C4-2B (cell line): Measurements from ENCODE around the gene SLC9A9.

Experiments used
- H3K27ac ChIP-seq: fragments of 450-650 bp; 2 replicates; pipeline ENCODE4 v1.5.1; 2017
- ZFX ChIP-seq: fragments of 450-650 bp; IDR thresholded peaks from 2 replicates; pipeline ENCODE4 v1.6.1; 2017
- TF ChIP-seq, protein P1 (sequence below): fragments of 450-650 bp; conservative IDR thresholded peaks from 2 replicates; pipeline ENCODE4 v1.5.1; 2017; ENCODE audit warnings: mild to moderate bottlenecking

The SLC9A9 gene

DNA sequence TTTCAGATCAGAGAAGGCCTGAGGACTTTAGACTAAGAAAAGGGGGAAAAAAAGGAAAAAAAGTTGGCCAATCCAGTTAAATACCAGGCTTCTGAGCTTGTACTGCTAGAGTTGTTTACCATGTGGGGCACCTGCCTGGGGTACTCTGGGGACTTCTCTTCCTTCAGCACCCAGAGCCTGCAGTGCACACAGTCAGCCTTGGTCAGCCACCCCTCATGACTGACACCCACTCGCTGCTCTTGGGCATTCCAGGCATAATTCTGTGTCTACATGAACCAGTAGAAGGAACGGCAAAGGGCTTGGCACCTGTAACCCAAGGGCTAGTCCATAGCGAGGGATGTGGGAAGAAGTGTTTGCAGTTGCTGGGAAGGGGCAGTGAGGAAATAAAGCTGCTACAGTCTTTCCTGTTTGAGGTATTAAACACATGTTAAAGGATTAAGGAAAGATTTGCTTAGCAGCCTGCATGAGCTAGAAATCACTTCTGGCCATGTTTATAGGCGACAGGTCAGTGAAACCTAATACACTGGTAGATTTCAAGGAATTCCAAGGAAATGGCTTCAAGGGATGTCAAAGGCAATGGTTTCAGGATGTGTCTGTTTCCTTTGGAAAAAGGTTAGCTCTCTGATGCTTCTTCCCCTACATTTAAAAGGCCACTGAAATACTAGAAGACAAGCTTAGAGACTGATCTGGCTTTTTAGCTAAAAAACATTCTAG, 496.2 kb downstream of the SLC9A9 start:
- H3K27ac ChIP-seq, result no peak overlapping the region
- TF ChIP-seq, protein P1, sequence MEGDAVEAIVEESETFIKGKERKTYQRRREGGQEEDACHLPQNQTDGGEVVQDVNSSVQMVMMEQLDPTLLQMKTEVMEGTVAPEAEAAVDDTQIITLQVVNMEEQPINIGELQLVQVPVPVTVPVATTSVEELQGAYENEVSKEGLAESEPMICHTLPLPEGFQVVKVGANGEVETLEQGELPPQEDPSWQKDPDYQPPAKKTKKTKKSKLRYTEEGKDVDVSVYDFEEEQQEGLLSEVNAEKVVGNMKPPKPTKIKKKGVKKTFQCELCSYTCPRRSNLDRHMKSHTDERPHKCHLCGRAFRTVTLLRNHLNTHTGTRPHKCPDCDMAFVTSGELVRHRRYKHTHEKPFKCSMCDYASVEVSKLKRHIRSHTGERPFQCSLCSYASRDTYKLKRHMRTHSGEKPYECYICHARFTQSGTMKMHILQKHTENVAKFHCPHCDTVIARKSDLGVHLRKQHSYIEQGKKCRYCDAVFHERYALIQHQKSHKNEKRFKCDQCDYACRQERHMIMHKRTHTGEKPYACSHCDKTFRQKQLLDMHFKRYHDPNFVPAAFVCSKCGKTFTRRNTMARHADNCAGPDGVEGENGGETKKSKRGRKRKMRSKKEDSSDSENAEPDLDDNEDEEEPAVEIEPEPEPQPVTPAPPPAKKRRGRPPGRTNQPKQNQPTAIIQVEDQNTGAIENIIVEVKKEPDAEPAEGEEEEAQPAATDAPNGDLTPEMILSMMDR, result no peak
- no peak for TF ChIP-seq ZFX

GRCh38 chr3:143351354-143351753, 496.9 kb downstream of the SLC9A9 start:
- no peak overlapping the region for H3K27ac ChIP-seq
- TF ChIP-seq, protein P1, result no peak

DNA sequence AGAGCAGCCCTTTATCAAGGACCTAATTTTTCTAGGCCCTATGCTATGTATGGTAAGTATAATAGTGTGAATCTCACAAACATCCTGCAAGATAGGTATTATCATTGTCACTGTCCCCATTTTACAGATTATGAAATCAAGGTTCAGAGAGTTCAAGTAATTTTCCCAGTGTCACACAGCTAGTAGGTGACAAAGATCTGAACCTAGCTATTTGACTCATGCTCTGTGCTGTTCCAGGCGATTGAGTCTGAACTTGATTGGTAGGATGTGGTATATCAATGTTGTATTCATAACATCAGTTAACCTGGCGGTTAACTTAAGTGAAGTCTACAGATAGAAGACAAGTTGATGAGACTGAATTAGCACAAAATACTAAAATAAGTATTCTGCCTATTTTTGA, 498.8 kb downstream of the SLC9A9 start:
- H3K27ac ChIP-seq, result no peak overlapping the region
- TF ChIP-seq, protein P1, result no peak
- TF ChIP-seq ZFX, result no peak

DNA sequence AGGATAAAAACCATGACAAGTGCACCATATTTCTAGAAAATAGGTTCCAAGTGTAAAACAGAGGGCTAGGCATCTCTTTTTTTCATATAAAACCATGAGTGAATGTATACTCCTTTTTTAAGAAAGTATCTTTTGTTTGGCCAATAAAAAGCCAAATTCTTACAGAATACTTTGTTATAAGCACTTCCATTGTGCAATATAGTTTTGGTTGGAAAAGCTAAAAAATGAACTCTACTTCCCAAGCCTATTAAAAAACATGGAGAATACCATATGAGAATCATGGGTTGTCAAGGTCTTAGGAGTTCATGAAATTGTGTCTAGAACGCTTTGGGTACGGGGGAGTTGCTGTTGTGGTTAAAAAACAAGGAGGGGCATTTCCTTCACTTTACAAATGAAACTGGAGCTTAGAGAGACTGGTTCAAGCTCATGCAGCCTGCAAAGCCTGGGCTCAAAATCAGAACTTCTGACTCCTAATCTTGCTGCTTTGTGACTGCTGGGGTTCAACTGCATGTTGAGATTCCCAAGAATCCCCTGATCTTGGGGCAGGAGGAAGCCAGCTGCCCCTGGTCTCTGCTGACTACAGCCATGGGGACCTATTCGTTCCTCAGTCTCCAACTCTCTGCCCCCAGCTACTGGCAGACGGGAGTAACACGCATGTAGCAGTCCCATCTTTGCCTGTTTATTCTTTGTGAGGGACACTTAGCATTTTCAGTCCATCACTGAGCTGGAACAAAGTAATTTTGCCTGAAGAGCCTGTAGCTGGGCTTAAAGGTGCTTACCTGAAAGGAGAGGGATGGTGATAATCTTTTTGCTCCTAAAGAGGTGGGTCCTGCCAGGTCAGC, 499.6 kb downstream of the SLC9A9 start:
- H3K27ac ChIP-seq, result no peak overlapping the region
- TF ChIP-seq ZFX, result no peak
- TF ChIP-seq, protein P1, result no peak

DNA sequence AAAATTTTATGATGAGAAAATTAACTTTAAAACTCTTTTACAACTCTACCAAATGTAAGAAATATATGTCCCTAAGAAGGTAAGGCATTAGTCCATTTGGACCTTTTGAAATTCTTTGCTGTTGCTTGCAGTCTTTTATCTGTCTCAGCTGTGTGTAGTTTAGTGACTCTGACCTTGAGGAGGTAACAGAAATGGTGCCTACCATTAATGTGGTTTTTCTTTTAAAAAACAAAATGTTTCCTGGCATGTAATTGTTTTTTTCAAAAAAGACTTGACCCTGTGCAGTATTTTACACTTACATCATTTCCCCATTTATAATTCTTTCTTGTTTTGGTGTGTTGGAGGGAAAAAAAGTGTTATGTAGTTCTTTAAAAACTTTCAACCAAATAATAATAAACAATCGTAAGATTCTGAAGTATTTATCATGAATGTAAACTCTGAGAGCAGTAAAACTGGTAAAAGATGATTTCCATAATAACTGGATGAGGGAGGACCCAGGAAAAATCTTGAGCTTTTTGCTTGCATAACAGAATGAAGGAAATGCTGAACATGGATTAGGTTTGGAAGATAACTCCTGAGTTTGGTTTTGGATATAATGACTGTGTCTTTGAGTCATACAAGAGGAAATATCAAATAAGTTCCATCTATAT, 503.6 kb downstream of the SLC9A9 start:
- no peak overlapping the region for H3K27ac ChIP-seq
- TF ChIP-seq ZFX, result no peak
- TF ChIP-seq, protein P1, result no peak

DNA sequence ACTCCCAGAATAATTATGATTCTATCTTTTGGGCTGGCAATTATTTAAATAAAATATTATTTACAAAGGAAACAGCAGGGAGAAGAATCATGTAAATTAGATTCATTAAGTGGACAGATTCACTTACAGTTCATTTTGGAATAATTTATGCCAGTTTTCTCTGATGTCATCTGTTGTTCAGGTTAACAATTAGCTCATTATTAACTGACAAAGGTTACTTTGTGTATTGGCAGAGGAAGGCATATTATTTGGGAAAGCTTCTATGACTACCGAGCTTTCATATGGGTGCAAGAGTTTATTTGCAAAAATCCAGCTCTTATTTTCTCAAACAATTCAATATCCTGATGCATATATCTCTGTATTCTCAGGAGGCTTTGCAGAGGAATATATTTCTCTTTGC, 504.3 kb downstream of the SLC9A9 start:
- TF ChIP-seq, protein P1, result no peak
- TF ChIP-seq ZFX, result no peak
- H3K27ac ChIP-seq, result no peak overlapping the region

DNA sequence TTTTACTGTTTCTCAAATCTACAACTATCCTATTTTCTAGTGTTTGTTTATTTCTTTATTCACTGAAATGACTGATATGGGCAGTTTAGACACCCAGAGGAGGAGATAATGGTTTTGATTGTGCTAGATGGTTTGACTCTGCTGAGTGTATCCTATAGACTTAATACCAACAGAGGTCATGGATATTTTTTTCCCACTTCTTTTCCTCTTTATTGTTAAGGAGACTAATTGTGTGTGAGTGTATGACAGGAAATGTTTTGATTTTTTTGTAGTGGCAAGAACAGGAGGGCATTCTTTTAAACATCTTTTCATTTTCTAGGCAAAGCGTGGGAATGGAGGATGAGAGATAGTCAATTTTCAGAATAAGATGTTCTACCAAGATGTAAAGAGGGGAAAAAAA, 505.2 kb downstream of the SLC9A9 start:
- H3K27ac ChIP-seq, result no peak overlapping the region
- TF ChIP-seq ZFX, result no peak
- TF ChIP-seq, protein P1, result no peak
